Osteocyte (in vitro differentiated cells): Measurements from ENCODE around the gene TRAP1. TPM values are rescaled to one million over a fixed set of nuclear protein-coding genes. Genes with fewer than 3 reads are reported as not detected.

Experiments used
- DNase-seq: peaks from one replicate; pipeline ENCODE4 v3.0.0; 2021; ENCODE audit warnings: mixed read lengths; ENCODE audit not compliant: unreplicated experiment; ENCODE audit errors: extremely low spot score
- H3K27ac Mint-ChIP-seq: one replicate; pipeline ENCODE4 v1.8.0; 2021; ENCODE audit warnings: mild to moderate bottlenecking, mixed read lengths; ENCODE audit not compliant: unreplicated experiment
- H3K27me3 Mint-ChIP-seq: one replicate; pipeline ENCODE4 v1.8.0; 2021; ENCODE audit warnings: mixed read lengths; ENCODE audit not compliant: unreplicated experiment
- H3K36me3 Mint-ChIP-seq: one replicate; pipeline ENCODE4 v1.8.0; 2021; ENCODE audit warnings: mixed read lengths; ENCODE audit not compliant: unreplicated experiment
- H3K4me1 Mint-ChIP-seq: one replicate; pipeline ENCODE4 v1.8.0; 2021; ENCODE audit warnings: mixed read lengths; ENCODE audit not compliant: unreplicated experiment
- H3K4me3 Mint-ChIP-seq: one replicate; pipeline ENCODE4 v1.8.0; 2021; ENCODE audit warnings: mild to moderate bottlenecking, moderate library complexity, mixed read lengths; ENCODE audit not compliant: unreplicated experiment
- H3K9me3 Mint-ChIP-seq: one replicate; pipeline ENCODE4 v1.8.0; 2021; ENCODE audit warnings: mixed read lengths; ENCODE audit not compliant: unreplicated experiment
- total RNA-seq: library from RNA; stranded (reverse); gene quantifications from 2 replicates; pipeline ENCODE4 v1.2.1, GENCODE V29; 2021
- TF ChIP-seq, protein P1 (sequence below): fragments of 200-600 bp; sonication (generic); IDR thresholded peaks from 2 replicates; pipeline ENCODE4 v1.5.0; 2021; ENCODE audit warnings: antibody characterized with exemption, mild to moderate bottlenecking, moderate library complexity

The TRAP1 gene
- total RNA-seq, 1 donor from 2014 or later = 81.9 TPM

DNA sequence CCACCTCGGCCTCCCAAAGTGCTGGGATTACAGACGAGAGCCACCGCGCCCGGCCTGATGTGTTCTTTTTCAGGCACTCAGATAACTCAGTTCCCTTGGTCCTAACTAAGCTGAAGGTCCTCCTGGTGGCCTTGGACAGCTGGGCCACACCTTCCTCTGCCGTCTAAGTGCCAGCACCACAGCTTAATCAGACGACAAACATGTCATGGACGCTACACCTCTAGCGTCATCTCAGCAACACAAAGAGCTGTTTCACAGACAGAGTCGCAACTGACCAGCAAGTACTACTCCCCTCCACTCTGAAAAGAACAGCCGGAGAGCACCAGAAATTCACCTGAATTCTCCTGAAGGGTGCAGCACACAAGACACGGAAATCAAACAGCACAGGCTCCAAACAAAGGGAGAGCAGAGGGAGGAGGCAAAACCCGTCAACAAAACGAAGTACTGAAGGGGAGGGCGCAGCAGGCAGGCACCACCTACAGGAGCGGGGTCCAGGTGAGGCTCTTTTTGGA, 4.4 kb downstream of the TRAP1 start:
- Mint-ChIP-seq H3K9me3 (no peaks in the 10 kb centered on the region), H3K36me3 (peaks cover 10% of the 10 kb centered on the region), H3K4me3 (no peak overlapping the region), H3K27me3 (no peaks in the 10 kb centered on the region), H3K4me1 (peaks cover 14% of the 10 kb centered on the region), H3K27ac (no peak overlapping the region)
- no peak for DNase-seq
- TF ChIP-seq, protein P1, sequence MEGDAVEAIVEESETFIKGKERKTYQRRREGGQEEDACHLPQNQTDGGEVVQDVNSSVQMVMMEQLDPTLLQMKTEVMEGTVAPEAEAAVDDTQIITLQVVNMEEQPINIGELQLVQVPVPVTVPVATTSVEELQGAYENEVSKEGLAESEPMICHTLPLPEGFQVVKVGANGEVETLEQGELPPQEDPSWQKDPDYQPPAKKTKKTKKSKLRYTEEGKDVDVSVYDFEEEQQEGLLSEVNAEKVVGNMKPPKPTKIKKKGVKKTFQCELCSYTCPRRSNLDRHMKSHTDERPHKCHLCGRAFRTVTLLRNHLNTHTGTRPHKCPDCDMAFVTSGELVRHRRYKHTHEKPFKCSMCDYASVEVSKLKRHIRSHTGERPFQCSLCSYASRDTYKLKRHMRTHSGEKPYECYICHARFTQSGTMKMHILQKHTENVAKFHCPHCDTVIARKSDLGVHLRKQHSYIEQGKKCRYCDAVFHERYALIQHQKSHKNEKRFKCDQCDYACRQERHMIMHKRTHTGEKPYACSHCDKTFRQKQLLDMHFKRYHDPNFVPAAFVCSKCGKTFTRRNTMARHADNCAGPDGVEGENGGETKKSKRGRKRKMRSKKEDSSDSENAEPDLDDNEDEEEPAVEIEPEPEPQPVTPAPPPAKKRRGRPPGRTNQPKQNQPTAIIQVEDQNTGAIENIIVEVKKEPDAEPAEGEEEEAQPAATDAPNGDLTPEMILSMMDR = no peak

DNA sequence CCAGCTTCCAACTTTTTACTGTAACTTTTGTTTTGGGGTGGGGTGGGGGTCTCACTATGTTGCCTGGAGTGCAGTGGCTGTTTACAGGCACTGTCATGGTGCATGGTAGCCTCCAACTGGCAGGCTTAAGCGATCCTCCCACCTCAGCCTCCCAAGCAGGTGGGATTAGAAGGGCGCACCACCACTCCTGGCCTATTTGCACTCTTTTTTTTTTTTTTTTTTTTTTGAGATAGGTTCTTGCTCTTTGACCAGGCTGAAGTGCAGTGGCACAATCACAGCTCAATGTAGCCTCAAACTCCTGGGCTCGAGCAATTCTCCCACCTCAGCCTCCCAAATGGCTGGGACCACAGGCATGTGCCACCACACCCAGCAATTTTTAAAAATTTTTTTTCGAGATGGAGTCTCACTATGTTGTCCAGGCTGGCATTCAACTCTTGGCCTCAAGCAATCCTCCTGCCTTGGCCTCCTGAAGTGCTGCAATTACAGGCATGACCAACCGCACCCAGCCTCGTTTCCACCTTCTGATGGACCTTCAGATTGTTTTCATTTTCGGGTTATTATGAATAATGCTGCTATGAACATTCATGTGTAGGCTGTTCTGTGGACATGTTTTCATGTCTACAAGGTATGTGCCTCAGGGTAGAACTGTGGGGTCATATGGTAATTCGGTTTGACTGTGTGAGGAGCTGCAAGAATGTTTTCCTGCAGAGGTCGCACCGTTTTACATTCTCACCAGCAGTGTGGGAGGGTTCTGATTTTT, 10.9 kb downstream of the TRAP1 start:
- Mint-ChIP-seq H3K36me3 (peaks cover 2% of the 10 kb centered on the region), H3K27me3 (no peaks in the 10 kb centered on the region), H3K9me3 (no peaks in the 10 kb centered on the region), H3K4me3 (no peak overlapping the region), H3K4me1 (peaks cover 2% of the 10 kb centered on the region), H3K27ac (no peak overlapping the region)
- TF ChIP-seq, protein P1 = no peak
- no peak for DNase-seq

DNA sequence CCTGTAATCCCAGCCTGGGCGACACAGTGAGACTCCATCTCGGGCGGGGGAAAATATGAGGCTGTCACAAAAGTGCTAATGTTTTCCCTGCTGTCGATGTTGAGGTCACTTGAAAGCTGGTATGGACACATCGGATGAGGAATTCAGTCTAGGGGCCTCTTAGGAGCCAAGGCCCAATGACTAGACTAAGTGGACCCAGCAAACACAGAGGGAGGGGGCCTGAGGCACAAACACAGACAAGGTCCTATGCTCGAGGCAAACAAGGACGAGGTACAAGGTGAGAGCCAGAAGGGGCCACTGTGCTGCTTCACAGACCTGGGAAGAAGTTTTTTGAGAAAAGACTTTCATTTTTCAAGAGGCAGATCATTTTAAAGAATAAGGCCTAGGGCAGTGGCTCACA, 15.2 kb downstream of the TRAP1 start:
- Mint-ChIP-seq H3K9me3 (no peaks in the 10 kb centered on the region), H3K36me3 (no peaks in the 10 kb centered on the region), H3K4me3 (no peak overlapping the region), H3K27ac (no peak overlapping the region), H3K4me1 (peaks cover 2% of the 10 kb centered on the region), H3K27me3 (no peaks in the 10 kb centered on the region)
- TF ChIP-seq, protein P1 = no peak
- DNase-seq = no peak

DNA sequence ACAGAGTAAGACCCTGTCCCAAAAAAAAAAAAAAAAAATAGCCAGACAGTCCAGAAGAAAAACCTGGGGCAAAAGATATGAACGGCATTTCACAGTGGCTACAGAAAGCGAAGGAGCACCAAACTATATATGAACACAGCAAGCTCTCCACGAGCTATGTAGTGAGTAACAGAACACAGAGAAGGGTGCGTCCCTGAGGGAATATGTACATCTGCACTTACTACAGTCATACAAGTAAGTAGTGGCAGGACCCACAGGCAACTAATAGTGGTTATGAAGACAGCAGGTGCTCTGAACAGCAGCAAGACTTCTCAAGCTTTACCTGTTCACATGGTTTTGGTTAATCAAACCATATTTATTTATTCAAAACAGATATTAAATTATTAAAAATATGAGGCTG, 15.8 kb downstream of the TRAP1 start:
- TF ChIP-seq, protein P1 = no peak
- no peaks in the 10 kb centered on the region for H3K27me3 Mint-ChIP-seq
- DNase-seq = no peak
- H3K4me1 Mint-ChIP-seq = peaks cover 3% of the 10 kb centered on the region
- H3K27ac Mint-ChIP-seq = no peak overlapping the region
- H3K36me3 Mint-ChIP-seq = no peaks in the 10 kb centered on the region
- H3K9me3 Mint-ChIP-seq = no peaks in the 10 kb centered on the region
- no peak overlapping the region for H3K4me3 Mint-ChIP-seq

DNA sequence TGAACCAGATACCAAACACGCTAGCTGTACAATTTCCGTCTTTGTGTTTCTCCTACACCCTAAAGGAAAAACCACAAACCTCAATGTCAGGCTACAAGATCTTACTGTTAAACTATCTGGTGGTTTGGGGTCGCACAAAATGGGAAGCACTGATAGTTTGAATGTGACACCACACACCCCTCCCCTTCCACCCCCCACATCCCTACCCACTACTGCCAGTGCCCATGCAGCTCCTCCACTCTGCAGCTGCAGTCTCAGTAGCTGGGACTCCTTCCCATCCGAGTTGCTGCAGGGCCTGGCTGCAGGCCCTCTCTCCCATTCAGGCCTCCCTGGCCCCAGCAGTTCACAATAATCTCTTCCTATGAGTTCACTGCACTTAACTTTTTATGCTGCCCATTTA, 18.4 kb downstream of the TRAP1 start:
- H3K36me3 Mint-ChIP-seq = peaks cover 4% of the 10 kb centered on the region
- no peaks in the 10 kb centered on the region for H3K27me3 Mint-ChIP-seq
- DNase-seq = no peak
- peaks cover 3% of the 10 kb centered on the region for H3K4me1 Mint-ChIP-seq
- H3K27ac Mint-ChIP-seq = no peak overlapping the region
- H3K9me3 Mint-ChIP-seq = no peaks in the 10 kb centered on the region
- H3K4me3 Mint-ChIP-seq = no peak overlapping the region
- TF ChIP-seq, protein P1 = no peak
